Measurements from ENCODE around the gene WASF3.

WASF3 gene

GRCh38 chr13:26548205-26548765, 9.2 kb upstream of the WASF3 start:
- no peak for DNase-seq

GRCh38 chr13:26549713-26550112, 7.8 kb upstream of the WASF3 start:
- DNase-seq: no peak

- DNase-seq: no peak
These were observed 6.1 kb upstream of the WASF3 start for GRCh38 chr13:26551255-26551860.

- no peak for DNase-seq
These were observed 2.1 kb upstream of the WASF3 start for GRCh38 chr13:26555413-26555812.

GRCh38 chr13:26557051-26557392, 461 bp upstream of the WASF3 start:
- DNase-seq: no peak

GRCh38 chr13:26558074-26558805, 757 bp downstream of the WASF3 start:
- DNase-seq: no peak

- DNase-seq: no peak
These were observed 1.5 kb downstream of the WASF3 start for GRCh38 chr13:26558987-26559386.

GRCh38 chr13:26560456-26560855, 3.0 kb downstream of the WASF3 start:
- DNase-seq: no peak

- no peak for DNase-seq
These were observed 3.6 kb downstream of the WASF3 start for GRCh38 chr13:26561067-26561466.

- no peak for DNase-seq
These were observed 4.4 kb downstream of the WASF3 start for GRCh38 chr13:26561651-26562511.

GRCh38 chr13:26562512-26562890, 5.0 kb downstream of the WASF3 start:
- no peak for DNase-seq

- DNase-seq: no peak
These were observed 6.2 kb downstream of the WASF3 start for GRCh38 chr13:26563713-26564112.

GRCh38 chr13:26568132-26568815, 10.8 kb downstream of the WASF3 start:
- no peak for DNase-seq

GRCh38 chr13:26571518-26571917, 14.0 kb downstream of the WASF3 start:
- DNase-seq: no peak

- DNase-seq: no peak
These were observed 17.8 kb downstream of the WASF3 start for GRCh38 chr13:26575244-26575643.

GRCh38 chr13:26579580-26579979, 22.1 kb downstream of the WASF3 start:
- no peak for DNase-seq

GRCh38 chr13:26583662-26584061, 26.2 kb downstream of the WASF3 start:
- no peak for DNase-seq

- DNase-seq: no peak
These were observed 27.2 kb downstream of the WASF3 start for GRCh38 chr13:26584713-26585112.

GRCh38 chr13:26585136-26585535, 27.7 kb downstream of the WASF3 start:
- DNase-seq: no peak

- no peak for DNase-seq
These were observed 29.8 kb downstream of the WASF3 start for GRCh38 chr13:26587251-26587650.

GRCh38 chr13:26589226-26589625, 31.7 kb downstream of the WASF3 start:
- no peak for DNase-seq

GRCh38 chr13:26589754-26590153, 32.3 kb downstream of the WASF3 start:
- no peak for DNase-seq

- no peak for DNase-seq
These were observed 32.9 kb downstream of the WASF3 start for GRCh38 chr13:26590379-26590778.
